ENCODE measurements around the gene HOXB3.

DNA sequence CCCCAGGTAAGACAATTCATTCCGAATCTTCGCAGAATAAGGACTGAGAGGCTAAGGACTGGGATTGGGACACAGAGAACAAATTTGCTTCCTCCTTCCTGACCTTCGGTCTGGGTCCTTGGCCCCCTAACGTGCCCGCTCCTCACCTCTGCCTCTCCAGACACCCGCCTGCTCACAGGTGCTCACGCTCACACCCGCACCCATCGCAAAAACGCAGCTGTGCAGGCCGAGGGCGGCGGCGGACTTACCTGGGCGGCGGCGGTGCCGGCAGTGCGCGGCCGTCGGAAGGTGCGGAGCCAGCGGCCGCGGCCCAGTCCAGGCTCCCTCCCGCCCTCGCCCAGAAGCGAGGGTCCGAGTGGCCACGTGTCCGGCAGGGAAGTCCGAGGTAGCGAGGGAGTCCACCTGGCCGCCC is 43.2 kb upstream of the HOXB3 start:
- TF ChIP-seq, protein P1, sequence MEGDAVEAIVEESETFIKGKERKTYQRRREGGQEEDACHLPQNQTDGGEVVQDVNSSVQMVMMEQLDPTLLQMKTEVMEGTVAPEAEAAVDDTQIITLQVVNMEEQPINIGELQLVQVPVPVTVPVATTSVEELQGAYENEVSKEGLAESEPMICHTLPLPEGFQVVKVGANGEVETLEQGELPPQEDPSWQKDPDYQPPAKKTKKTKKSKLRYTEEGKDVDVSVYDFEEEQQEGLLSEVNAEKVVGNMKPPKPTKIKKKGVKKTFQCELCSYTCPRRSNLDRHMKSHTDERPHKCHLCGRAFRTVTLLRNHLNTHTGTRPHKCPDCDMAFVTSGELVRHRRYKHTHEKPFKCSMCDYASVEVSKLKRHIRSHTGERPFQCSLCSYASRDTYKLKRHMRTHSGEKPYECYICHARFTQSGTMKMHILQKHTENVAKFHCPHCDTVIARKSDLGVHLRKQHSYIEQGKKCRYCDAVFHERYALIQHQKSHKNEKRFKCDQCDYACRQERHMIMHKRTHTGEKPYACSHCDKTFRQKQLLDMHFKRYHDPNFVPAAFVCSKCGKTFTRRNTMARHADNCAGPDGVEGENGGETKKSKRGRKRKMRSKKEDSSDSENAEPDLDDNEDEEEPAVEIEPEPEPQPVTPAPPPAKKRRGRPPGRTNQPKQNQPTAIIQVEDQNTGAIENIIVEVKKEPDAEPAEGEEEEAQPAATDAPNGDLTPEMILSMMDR (IDR thresholded peaks at IDR 0.05 in 8 of 11, conservative IDR thresholded peaks at IDR 0.05 in 3 of 11): no peak
- no peak for TF ChIP-seq POLR2A (IDR thresholded peaks at IDR 0.05)

Measured in spleen (tissue), 7 donors.